Measurements from ENCODE around the gene WDR45B.
"Not testable (repeated sequence)": the region's sequence is repeated elsewhere in the genome, so short reads cannot be mapped to it uniquely, and the experiment has no call there.

The WDR45B gene

GRCh38 chr17:82655038-82655479 lies 6.8 kb upstream of the WDR45B start:
- no peak overlapping the region for H3K27ac ChIP-seq (ENCODE audit: low read depth, low read length)
- no peaks in the 10 kb centered on the region for H3K4me1 ChIP-seq (ENCODE audit: control insufficient read depth, low read length)
- H3K27me3 ChIP-seq (ENCODE audit: control insufficient read depth, low read length) = no peaks in the 10 kb centered on the region; the same call in 1 of the 2 replicates
- no peaks in the 10 kb centered on the region for H3K9me2 ChIP-seq (replicated peaks; ENCODE audit: control insufficient read depth, low read length)
- H3K4me2 ChIP-seq (ENCODE audit: low read length) = no peak overlapping the region
- no peaks in the 10 kb centered on the region for H3K36me3 ChIP-seq (ENCODE audit: control insufficient read depth, low read length)
- H3K79me2 ChIP-seq (ENCODE audit: control insufficient read depth, low read length) = no peaks in the 10 kb centered on the region
- H3K9me3 ChIP-seq (ENCODE audit: control insufficient read depth, insufficient read depth, low read length) = peaks cover 2% of the 10 kb centered on the region; the same call in 1 of the 2 replicates
- no peaks in the 10 kb centered on the region for H4K20me1 ChIP-seq (ENCODE audit: control insufficient read depth, insufficient read depth, low read depth, low read length)
- no peaks in the 10 kb centered on the region for H3F3A ChIP-seq (ENCODE audit: control insufficient read depth, insufficient read depth)
- TF ChIP-seq EZH2phosphoT487 (IDR thresholded peaks at IDR 0.05; ENCODE audit: borderline replicate concordance, low read length) = no peak
- no peak for TF ChIP-seq CTCF (IDR thresholded peaks at IDR 0.05; ENCODE audit: low read depth, low read length, poor library complexity, severe bottlenecking)
- no peak overlapping the region for H3K4me3 ChIP-seq (ENCODE audit: low read length)

- H3K4me2 ChIP-seq (ENCODE audit: low read length); H3K27ac ChIP-seq (ENCODE audit: low read depth, low read length); H3K36me3 ChIP-seq (ENCODE audit: control insufficient read depth, low read length); H3F3A ChIP-seq (ENCODE audit: control insufficient read depth, insufficient read depth); H3K9me2 ChIP-seq (replicated peaks; ENCODE audit: control insufficient read depth, low read length); H3K79me2 ChIP-seq (ENCODE audit: control insufficient read depth, low read length); H3K4me1 ChIP-seq (ENCODE audit: control insufficient read depth, low read length); H4K20me1 ChIP-seq (ENCODE audit: control insufficient read depth, insufficient read depth, low read depth, low read length); H3K4me3 ChIP-seq (ENCODE audit: low read length); H3K27me3 ChIP-seq (ENCODE audit: control insufficient read depth, low read length); H3K9me3 ChIP-seq (ENCODE audit: control insufficient read depth, insufficient read depth, low read length): not testable (repeated sequence)
Observed at GRCh38 chr17:82654611-82655010, 6.4 kb upstream of the WDR45B start.

GRCh38 chr17:82653651-82654528 lies 5.6 kb upstream of the WDR45B start:
- H3K27me3 ChIP-seq (ENCODE audit: control insufficient read depth, low read length) = peaks cover 6% of the 10 kb centered on the region; the same call in 1 of the 2 replicates
- no peaks in the 10 kb centered on the region for H3K9me3 ChIP-seq (ENCODE audit: control insufficient read depth, insufficient read depth, low read length)
- H3K4me2 ChIP-seq (ENCODE audit: low read length) = no peak overlapping the region
- H4K20me1 ChIP-seq (ENCODE audit: control insufficient read depth, insufficient read depth, low read depth, low read length) = no peaks in the 10 kb centered on the region
- H3K79me2 ChIP-seq (ENCODE audit: control insufficient read depth, low read length) = no peaks in the 10 kb centered on the region
- TF ChIP-seq EZH2phosphoT487 (IDR thresholded peaks at IDR 0.05; ENCODE audit: borderline replicate concordance, low read length) = no peak
- no peak for TF ChIP-seq CTCF (IDR thresholded peaks at IDR 0.05; ENCODE audit: low read depth, low read length, poor library complexity, severe bottlenecking)
- no peaks in the 10 kb centered on the region for H3F3A ChIP-seq (ENCODE audit: control insufficient read depth, insufficient read depth)
- H3K4me1 ChIP-seq (ENCODE audit: control insufficient read depth, low read length) = peaks cover 4% of the 10 kb centered on the region
- H3K36me3 ChIP-seq (ENCODE audit: control insufficient read depth, low read length) = no peaks in the 10 kb centered on the region
- no peaks in the 10 kb centered on the region for H3K9me2 ChIP-seq (replicated peaks; ENCODE audit: control insufficient read depth, low read length)
- no peak overlapping the region for H3K27ac ChIP-seq (ENCODE audit: low read depth, low read length)
- H3K4me3 ChIP-seq (ENCODE audit: low read length) = no peak overlapping the region

GRCh38 chr17:82650723-82651122 lies 2.5 kb upstream of the WDR45B start:
- peaks cover 14% of the 10 kb centered on the region for H3K36me3 ChIP-seq (ENCODE audit: control insufficient read depth, low read length)
- peaks cover 6% of the 10 kb centered on the region; the same call in 1 of the 2 replicates for H3K27me3 ChIP-seq (ENCODE audit: control insufficient read depth, low read length)
- H3K4me1 ChIP-seq (ENCODE audit: control insufficient read depth, low read length) = peaks cover 12% of the 10 kb centered on the region

More at GRCh38 chr17:82650723-82651122, 2.5 kb upstream of the WDR45B start:
- peaks cover 25% of the 10 kb centered on the region for H3K79me2 ChIP-seq (ENCODE audit: control insufficient read depth, low read length)
- no peaks in the 10 kb centered on the region for H3K9me3 ChIP-seq (ENCODE audit: control insufficient read depth, insufficient read depth, low read length)
- peaks cover 20% of the 10 kb centered on the region for H4K20me1 ChIP-seq (ENCODE audit: control insufficient read depth, insufficient read depth, low read depth, low read length)
- no peaks in the 10 kb centered on the region for H3F3A ChIP-seq (ENCODE audit: control insufficient read depth, insufficient read depth)
- no peak overlapping the region for H3K4me2 ChIP-seq (ENCODE audit: low read length)
- no peak overlapping the region for H3K27ac ChIP-seq (ENCODE audit: low read depth, low read length)
- TF ChIP-seq CTCF (IDR thresholded peaks at IDR 0.05; ENCODE audit: low read depth, low read length, poor library complexity, severe bottlenecking) (no peak), EZH2phosphoT487 (IDR thresholded peaks at IDR 0.05; ENCODE audit: borderline replicate concordance, low read length) (no peak)
- no peaks in the 10 kb centered on the region for H3K9me2 ChIP-seq (replicated peaks; ENCODE audit: control insufficient read depth, low read length)
- H3K4me3 ChIP-seq (ENCODE audit: low read length) = no peak overlapping the region

Measured in DOHH2 (cell line).